ENCODE measurements around the gene AOPEP.
"Not testable (repeated sequence)": the region's sequence is repeated elsewhere in the genome, so short reads cannot be mapped to it uniquely, and the experiment has no call there.

Gene AOPEP

GRCh38 chr9:94867281-94867841 is 140.9 kb downstream of the AOPEP start:
- in situ Hi-C loops (cut with HindIII; ENCODE audit: low sequenced_read_pairs), result no loop called here

- in situ Hi-C loops (cut with HindIII; ENCODE audit: low sequenced_read_pairs), result no loop called here
Measured at GRCh38 chr9:94867842-94868312, 141.4 kb downstream of the AOPEP start.

- in situ Hi-C loops (cut with HindIII; ENCODE audit: low sequenced_read_pairs), result no loop called here
Measured at GRCh38 chr9:94868464-94868863, 142.0 kb downstream of the AOPEP start.

GRCh38 chr9:94869415-94869843 is 142.9 kb downstream of the AOPEP start:
- in situ Hi-C loops (cut with HindIII; ENCODE audit: low sequenced_read_pairs), result no loop called here

GRCh38 chr9:94870465-94870792 is 143.9 kb downstream of the AOPEP start:
- in situ Hi-C loops (cut with HindIII; ENCODE audit: low sequenced_read_pairs), result no loop called here

GRCh38 chr9:94870793-94871558 is 144.5 kb downstream of the AOPEP start:
- in situ Hi-C loops (cut with HindIII; ENCODE audit: low sequenced_read_pairs), result no loop called here

- in situ Hi-C loops (cut with HindIII; ENCODE audit: low sequenced_read_pairs), result no loop called here
Measured at GRCh38 chr9:94872083-94872833, 145.8 kb downstream of the AOPEP start.

GRCh38 chr9:94872891-94873511 is 146.5 kb downstream of the AOPEP start:
- in situ Hi-C loops (cut with HindIII; ENCODE audit: low sequenced_read_pairs), result no loop called here

- in situ Hi-C loops (cut with HindIII; ENCODE audit: low sequenced_read_pairs), result no loop called here
Measured at GRCh38 chr9:94874316-94874715, 147.8 kb downstream of the AOPEP start.

- in situ Hi-C loops (cut with HindIII; ENCODE audit: low sequenced_read_pairs), result no loop called here
Measured at GRCh38 chr9:94875300-94876020, 149.0 kb downstream of the AOPEP start.

GRCh38 chr9:94878804-94879203 is 152.3 kb downstream of the AOPEP start:
- in situ Hi-C loops (cut with HindIII; ENCODE audit: low sequenced_read_pairs), result not testable (repeated sequence)

- in situ Hi-C loops (cut with HindIII; ENCODE audit: low sequenced_read_pairs), result no loop called here
Measured at GRCh38 chr9:94879230-94879629, 152.7 kb downstream of the AOPEP start.

- in situ Hi-C loops (cut with HindIII; ENCODE audit: low sequenced_read_pairs), result no loop called here
Measured at GRCh38 chr9:94881023-94881422, 154.5 kb downstream of the AOPEP start.

GRCh38 chr9:94881454-94881853 is 155.0 kb downstream of the AOPEP start:
- in situ Hi-C loops (cut with HindIII; ENCODE audit: low sequenced_read_pairs), result no loop called here

- in situ Hi-C loops (cut with HindIII; ENCODE audit: low sequenced_read_pairs), result no loop called here
Measured at GRCh38 chr9:94881940-94882339, 155.4 kb downstream of the AOPEP start.

GRCh38 chr9:94882966-94883641 is 156.6 kb downstream of the AOPEP start:
- in situ Hi-C loops (cut with HindIII; ENCODE audit: low sequenced_read_pairs), result no loop called here

GRCh38 chr9:94885854-94886447 is 159.5 kb downstream of the AOPEP start:
- in situ Hi-C loops (cut with HindIII; ENCODE audit: low sequenced_read_pairs), result no loop called here

GRCh38 chr9:94887721-94888120 is 161.2 kb downstream of the AOPEP start:
- in situ Hi-C loops (cut with HindIII; ENCODE audit: low sequenced_read_pairs), result no loop called here

- in situ Hi-C loops (cut with HindIII; ENCODE audit: low sequenced_read_pairs), result no loop called here
Measured at GRCh38 chr9:94888775-94889174, 162.3 kb downstream of the AOPEP start.

GRCh38 chr9:94889628-94890027 is 163.1 kb downstream of the AOPEP start:
- in situ Hi-C loops (cut with HindIII; ENCODE audit: low sequenced_read_pairs), result no loop called here

Measured in DLD1 (cell line).